OCI-M1 (cell line): Measurements from ENCODE around the gene PTMA.

Source experiments
- DNase-seq: peaks from one replicate; lab custom pipeline; 2025; lab: John Stamatoyannopoulos, UW

Gene PTMA

DNA sequence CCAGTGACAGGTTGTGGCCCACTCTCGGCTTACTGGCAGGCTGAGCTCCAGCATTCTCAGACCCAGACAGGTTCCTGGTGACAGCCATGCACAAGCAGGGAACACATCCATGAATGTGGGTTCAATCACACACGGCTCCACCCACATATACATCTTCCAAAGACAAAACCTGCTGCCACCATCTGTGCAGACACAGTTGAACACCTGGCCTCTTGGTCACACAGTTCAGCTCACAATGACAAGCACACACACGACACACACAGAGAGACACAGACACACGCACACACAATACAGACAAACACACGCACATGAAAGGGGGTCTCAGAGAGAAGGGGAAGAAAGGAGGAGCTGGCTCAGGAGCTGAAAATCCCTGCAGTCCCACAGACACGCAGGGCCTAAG lies 32.1 kb upstream of the PTMA start:
- no peak for DNase-seq

DNA sequence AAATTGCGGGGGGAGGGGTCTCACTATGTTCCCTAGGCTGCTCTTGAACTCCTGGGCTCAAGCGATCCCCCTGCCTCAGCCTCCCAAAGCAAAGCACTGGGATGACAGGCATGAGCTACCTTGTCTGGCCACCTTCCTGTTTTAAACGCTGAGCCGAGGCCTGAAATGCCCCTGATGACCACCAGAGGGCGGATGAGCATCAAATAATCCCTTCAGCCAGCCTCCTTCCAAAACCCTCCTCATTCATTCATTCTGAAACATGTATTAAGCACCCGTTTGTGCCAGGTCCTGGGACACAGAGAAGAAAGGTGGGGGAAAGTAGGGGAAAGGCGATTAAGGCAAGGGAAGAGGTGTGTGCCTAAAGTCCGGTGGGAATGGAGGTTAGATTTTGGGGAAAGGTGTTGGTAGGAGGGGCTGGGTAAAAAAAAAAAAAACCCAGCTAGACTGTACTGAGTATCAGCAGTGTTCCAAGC lies 30.7 kb upstream of the PTMA start:
- DNase-seq: peak; percentile 90

DNA sequence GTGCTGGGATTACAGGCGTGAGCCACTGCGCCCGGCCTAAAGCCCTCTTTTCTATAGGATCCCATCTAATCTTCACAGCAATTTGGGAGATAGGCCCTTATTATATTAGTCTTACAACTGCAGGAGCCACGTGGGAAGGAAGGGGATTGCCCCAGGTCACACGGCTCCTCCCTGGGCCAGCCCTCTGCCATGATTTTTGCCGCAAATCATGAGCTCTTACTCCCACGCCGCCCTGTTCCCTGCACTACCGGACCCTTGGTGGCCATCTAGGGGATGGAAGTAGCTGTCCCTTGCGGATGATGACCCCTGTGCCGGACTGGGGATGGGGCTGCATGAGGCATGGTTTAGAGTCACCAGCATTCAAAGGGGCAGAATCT lies 28.4 kb upstream of the PTMA start:
- no peak for DNase-seq

DNA sequence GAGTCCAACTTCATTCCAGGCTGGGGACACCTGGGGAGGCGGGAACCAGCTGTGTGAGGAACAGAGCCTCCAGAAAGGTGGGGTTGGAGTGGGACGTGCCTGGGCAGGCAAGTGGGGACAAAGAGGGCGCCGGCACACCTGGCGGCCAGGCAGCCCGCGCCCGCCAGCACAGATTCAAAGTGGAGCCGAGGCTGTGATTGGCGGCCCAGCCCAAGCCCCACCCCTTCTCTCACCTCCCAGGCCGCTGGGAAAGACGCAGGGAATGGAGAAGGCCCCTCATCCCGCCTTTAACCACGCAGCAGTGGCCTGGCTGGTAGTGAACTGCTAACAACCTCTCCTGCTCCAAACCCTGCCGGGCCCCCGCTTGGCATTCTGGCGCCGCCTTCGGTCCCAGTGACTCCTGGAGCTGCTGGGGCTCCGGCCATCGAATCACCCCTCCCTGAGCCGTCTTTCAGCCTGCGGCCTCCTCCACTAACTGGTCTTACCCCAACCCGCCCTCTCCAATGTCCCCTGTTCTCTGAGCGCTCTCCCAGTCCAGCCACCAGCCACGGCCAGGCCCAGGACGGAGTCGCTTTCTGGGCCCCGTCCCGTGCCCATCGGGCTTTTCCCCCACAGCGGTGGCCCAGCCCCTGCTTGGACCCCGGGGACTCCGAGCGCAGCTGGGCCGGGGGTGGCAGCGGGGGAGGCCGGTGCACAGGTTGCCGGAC lies 27.9 kb upstream of the PTMA start:
- DNase-seq: no peak

DNA sequence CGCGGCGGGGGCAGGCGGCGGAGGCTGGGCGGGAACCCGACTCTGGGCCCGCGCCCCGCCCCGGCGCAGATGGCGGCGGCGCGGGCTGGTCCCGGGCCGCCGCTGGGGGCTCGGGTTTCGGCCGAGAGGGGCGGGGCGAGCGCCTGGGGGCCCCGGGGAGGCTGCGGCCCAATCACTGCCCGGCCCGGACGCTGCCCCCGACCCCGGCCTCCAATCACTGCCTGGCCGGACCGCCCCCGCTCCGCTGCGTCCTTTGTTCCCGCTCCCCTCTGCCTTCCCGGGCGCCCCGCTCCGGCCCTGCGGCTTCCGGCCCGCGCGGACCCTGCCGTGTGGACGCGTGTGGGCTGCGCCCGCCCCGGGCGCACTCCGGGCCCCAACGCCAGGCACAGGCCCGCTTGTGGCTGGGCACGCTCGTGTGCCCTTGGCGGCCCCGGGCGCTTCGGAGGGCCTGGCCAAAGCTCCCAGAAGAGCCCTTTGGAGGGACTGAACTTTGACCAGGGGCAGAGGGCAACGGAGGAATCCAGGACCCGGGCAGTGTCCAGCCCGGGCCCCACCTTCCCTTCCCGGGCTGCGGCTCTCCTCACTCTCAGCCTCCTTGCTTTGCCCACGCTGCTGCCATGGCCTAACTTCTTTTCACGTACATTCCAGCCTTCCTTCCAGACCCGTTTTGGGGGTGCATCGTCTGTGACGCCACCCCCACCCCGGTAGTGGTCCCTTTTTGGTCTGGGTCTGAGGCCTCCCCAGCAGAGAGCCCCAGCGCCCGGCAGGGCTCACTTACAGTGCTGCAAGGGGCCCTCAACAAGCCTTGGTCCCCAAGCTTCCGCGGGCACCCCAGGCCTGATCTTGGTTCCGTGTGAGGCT lies 27.1 kb upstream of the PTMA start:
- no peak for DNase-seq

DNA sequence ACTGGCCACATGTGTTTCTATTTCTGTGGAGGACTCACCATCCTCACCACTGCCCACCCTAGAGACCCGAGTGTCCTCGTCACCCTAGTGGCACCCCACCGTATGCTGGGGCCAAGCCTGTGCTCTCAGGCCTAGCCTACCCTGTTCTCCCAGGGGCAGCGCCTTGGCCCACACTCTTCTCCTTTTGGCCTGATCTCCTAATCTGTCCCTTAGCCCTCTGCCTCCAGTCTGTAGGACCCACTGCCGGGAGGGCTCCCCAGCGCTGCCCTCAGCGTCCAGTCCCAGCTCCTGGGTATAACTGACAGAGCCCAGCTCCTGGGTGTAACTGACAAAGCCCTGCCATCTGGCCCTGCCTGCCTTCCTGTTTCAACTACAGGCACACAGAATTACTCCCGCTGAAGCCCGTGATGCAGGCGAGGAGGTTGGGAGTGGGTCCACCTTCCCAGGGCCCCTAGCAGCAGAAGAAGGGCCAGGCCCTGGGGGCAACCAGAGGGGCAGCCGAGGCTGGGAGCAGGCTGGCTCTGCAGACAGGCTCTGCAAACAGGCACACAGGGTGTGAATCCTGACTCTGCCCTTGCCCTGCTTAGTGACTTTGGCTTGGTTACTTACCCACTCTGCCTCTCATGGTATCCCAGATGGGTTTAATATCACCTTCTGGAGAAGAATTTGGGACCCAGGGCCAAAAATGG lies 25.6 kb upstream of the PTMA start:
- DNase-seq: no peak

DNA sequence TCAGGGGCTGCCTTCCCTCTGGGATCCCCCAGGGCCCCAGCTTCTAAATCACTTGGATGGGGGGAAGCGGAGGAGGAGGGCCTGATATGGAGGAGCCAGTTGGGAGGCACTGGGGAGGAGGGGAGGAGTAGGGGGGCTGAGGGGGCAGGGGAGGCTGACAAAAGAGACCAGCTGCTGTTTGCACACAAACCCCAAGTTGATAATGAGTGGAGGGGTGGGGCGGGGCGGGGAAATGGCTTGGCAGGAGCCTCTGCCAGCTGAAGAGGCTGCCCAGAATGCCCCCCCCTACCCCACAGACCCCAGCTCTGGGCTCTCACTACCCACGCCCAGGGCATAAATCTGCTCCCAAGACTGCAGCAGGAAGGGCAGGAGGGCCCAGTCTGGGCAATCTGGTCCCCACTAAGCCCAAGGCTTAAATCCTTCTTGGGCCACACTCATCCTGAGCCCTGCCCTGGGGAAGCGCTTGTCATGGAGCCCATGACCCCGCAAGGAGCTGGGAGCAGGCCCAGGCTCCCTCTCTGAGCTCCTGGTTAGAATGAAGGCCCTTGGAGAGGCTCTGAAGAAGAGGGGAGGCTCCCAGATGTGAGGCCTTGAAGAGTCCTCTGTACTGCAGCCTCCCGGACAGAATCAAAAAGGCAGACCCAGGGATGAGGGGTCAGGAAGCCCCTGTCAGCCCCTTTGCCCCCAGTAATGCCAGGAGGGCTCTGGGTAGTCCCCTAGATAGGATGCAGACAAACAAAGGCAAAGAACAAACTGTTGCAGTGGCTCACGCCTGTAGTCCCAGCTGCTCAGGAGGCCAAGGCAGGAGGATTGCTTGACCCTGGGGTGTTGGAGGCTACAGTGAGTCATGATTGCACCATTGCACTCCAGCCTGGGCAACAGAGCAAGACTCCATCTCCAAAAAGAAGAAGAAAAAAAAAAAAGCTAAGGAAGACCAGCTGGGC lies 24.8 kb upstream of the PTMA start:
- DNase-seq: no peak

DNA sequence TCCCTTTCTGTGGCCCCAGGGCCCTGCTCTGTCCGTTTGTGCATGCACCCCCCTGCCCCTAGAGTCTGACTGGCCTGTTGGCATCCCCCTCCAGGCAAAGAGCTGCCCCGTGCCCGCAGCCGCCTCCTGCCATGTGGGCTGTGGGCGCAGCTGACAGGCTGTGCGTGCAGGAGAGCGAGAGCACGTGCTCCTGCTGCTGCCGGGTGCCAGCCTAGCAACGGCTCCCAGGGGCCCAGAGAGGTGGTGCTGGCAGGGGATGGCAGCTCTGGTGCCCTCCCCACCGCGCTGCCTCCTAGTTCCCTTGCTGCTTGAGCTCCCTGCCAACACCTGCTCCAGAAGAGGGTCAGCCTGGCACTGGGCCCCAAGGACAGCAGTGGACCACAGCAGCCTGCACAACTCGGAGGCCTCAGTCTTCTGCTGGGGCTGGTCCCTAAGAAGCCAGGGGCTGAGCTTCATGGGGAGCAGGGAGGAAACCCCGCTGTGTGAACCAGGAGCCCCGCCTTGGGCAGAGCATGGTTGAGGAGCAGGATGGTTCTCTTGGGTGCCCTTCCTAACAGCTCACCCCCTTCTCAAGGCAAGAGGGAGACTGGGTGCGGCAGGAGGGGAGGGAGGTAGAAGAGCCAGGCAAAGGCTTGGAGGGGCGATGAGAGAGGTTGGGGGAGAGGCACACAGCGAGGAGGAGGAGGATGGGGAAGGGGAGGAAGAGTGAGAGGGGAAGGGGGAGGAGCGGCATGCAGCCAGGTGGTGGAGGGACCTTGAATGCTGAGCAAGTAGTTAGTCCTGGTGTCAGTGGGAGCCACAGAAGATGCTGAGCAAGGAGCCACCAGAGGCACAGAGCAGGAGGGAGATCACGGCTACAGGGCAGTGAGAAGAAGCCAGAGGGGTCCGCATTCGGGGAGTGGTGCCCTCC lies 23.8 kb upstream of the PTMA start:
- DNase-seq: no peak

DNA sequence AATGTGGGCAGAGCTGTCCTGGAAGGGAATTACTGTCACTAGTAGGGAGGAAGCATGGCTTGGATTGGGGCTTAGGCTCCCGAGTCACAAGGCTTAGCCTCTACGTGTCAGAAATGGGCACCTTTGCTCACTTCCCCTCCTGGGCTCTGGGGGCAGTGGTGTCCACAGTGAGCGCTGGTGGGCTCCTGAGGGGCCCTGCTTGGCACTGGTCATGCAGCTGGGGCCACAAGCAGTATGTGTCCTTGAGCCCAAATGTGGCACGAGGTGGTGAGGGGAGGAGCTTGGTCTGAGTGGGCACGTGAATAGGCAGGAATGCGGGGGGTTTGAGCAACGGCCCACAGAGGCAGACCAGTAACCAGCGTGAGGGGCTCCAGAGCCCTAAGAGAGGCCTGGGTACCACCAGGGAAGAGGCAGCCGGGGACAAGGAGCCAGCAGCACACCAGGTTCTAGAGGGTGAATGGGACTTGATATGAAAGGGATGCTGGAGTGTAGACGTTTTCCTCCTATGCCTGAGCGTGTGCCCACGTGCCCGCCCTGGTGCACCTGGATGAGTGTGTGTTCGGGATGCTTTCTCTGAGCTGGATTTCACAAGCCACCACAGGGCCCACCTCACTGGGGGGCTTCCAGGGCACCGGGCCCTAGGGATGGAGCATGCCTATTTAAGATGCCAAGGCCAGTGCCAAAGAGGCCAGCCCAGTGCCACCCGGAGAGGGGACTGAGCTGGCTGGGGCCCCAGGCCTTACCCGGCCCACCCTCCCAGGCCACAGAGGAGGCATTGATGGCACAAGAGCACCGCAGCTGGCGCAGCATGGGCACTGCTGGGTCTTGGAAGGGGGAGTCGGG lies 22.8 kb upstream of the PTMA start:
- DNase-seq: peak; percentile 92

DNA sequence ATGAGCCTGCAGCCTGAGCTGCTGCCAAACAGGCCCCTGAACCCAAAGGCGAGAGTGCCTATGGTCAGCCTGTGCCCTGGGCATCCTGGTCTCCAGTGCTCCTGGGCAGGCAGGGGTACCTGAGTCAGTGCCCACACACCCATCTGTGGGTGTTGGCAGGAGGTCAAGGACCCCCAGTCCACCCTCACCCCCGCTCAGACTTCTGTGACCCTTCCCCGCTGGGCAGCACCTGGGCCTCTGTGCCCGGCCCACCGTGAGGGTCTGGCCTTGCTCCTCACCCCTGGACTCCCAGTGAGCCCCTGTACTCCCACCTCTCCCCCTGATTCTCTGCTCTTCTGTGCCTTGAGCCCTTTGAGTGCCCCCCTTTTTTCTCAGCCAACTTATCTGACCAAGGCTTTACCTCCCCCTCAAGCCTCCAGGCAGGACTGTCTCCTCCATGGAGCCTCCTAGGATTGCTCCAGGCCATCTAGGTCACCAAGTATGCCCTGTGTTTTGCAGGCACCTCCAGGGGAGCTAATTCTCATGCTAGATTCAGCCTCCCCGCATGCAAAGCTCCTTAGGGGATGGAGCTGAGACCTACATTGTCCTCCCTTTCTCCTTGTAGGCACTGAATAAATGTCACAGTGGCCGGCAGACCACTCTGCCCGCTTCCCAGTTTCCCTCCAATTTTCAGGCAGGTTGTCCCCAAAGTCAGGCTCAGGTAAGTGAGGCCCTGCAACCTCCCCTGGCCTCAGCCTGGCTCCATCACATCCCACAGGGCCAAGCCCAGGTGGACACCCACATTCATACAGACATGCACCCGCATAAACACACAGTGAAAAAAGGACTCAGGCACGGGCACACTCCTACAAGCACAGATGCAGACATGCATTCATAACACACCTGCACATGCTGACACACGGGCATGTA lies 21.9 kb upstream of the PTMA start:
- DNase-seq: no peak

DNA sequence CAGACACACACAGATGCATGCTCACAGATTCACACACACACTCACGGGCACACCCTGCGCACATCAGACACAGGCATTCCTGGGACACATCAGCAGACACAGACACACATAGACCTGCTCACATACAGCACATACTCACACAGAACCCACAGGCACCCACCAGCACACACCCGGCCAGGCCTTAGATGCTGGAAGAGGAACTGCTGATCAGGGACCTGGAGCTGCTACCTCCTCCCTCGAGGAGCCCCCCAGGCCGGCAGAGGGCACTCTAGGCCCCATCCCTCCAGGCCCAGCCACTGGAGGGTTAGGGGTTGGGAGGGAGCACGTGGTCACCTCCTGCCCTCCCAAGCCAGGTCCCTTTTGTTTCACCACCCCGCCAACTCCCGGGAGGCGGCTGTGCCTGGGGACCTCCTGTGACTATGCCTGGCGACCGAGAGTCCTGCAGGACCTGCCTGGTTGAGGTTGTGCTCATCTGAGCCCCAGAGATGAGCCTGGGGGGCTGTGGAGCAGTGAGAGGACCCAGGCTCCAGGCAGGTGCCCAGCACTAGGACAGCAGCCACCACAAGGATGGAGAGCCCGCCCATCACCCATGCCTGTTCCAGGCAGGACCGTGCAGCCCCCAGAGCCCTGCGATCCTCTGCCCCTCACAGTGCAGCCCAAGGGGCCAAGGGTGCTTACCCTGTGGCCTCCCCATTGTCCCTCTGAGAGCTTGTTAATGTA lies 21.0 kb upstream of the PTMA start:
- peak; percentile 94 for DNase-seq

DNA sequence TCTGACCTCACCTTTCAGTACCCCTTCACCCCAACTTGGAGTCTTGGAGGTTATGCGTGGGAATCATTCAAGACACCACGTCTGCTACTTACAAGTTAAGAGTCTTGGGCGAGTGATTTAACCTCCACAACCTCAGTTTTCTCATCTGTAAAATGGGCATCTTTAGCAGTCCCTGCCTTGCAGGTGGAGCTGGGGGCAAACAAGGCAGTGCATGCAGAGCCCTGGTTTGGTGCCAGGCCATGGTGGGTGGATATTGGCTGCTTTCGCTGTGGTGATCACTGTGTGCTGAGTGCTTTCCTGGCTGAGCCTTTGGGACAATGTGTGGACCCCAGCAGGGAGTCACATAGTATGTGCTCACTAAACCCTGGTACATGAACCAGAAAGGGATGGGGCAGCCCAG lies 20.4 kb upstream of the PTMA start:
- no peak for DNase-seq

DNA sequence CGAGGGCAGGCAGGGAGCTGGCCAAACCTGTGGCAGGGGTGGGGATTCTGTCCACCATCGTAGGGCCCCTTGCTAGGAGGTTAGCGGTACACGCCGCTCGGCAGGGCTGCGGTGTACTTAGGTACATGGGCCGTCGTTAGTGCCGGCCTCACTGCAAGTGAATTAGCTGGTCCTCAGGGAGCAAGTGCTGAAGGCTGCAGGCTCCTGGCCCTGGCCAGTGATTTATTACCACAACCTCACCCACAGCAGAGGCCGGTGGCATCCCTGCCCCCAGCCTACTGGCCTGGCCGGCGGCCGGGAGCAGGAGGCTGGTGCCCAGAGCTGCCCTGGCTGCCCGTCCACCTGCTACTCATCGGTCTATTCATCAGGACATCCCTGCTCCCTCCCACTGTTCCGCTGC lies 19.6 kb upstream of the PTMA start:
- DNase-seq: no peak

DNA sequence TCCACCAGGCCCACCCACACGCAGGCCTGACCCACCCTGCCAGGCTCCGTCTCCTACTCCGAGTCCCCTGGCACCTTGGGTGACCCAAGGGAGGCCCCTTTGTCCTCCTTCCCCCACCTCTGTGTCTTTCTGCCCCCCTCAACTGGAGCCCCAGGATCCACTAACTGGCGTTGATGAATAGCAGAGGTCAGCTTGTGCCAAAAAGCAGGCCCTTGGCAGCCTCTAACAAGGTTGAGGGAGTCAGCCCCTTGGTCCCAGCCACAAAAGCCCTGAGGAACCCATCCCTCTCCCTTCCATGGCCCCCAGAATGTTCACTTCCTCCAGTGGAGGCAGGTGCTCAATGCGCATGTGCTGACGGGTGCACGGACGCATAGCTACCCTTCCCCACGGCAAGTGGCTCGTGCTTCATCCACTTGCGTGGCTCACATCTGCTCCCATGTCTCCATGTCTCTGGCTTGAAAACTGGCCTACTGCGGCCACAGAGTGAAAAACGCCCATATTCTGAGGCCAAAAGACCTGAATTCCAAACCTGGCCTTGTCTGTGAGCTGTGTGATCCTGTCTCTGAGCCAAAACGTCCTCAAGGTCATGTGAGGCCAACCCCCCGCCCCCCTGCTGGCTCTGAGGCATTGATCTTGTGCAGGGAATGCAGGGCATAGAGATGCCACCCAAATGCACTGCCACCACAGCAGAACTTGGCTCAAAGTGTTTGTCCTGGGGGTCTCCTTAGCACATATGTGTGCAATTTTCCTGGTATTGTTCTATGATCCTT lies 19.0 kb upstream of the PTMA start:
- DNase-seq: no peak

DNA sequence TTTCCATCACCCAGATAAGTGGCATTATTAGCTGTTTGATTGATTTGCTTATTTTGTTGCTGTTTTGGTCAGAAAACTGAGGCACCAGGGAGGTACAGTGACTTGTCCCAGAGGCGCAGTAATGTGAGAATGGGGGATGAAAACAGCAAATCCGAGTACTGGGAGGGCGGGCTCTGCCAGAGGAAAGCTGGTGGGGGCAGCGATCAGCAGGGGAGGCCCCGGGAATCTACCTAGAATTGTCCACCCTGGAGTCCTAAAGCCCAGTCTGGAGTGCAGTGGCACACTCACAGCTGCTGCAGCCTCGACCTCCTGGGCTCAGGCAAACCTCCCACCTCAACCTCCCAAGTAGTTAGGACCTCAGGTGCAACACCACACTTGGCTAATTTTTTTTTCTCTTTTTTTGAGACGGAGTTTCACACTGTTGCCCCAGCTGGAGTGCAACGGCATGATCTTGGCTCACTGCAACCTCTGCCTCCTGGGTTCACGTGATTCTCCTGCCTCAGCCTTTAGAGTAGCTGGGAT lies 17.0 kb upstream of the PTMA start:
- DNase-seq: no peak

DNA sequence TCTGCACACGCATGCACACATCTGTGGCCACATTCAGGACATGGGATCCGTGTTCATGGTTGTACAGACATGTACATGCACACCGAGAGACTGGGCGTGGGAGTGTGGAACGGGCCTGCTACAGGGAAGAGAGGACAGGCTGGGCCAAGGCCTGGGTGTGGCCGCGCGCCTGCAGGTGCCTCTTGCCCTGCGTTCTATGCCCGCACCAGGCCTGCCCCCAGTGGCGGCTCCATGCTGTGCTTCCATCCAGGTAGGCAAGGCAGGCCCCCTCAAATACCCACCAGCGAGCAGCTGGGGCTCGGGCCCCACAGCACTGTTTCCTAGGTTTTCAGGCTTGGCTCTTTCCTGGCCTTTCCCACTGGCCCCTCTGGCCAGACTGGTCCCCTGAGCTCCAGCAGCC lies 15.5 kb upstream of the PTMA start:
- no peak for DNase-seq

DNA sequence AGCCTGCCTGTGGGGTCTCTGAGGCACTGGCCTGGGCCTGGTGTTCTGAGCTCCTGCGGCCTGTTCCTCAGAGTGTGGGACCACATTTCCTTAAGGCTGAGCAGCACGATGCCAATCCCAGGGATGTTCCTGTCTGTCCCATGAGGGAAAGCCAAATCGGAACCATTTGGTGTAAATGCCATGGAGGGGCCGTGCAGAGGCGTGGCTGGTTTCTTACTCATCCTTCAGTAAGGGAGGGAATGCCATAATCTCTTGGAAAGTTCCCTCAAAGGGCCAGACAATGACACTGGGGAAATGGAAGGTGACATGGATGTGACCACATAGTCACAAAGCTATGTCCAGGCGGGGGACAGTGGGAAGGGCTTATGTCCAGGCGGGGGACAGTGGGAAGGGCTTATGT lies 14.4 kb upstream of the PTMA start:
- no peak for DNase-seq
